Cardiac muscle cell (in vitro differentiated cells and primary cell): ENCODE data around the gene IL32. TPM values are rescaled to one million over a fixed set of nuclear protein-coding genes. Genes with fewer than 3 reads are reported as not detected.

ENCODE experiments used
- DNase-seq, 2 donors: peaks; one replicate each; pipeline versions ENCODE4 v3.0.0 to v3.0.0-alpha.2; 2010 to 2017; ENCODE audit warnings: low read depth in 1 of 2, low spot score in 1 of 2
- H3K27ac ChIP-seq: fragments of 200-600 bp; sonication (generic); 2 replicates; pipeline ENCODE4 v1.5.1; 2016
- H3K27me3 ChIP-seq: fragments of 200-600 bp; sonication (generic); 2 replicates; pipeline ENCODE4 v1.6.0; 2016; ENCODE audit warnings: control low read depth
- H3K36me3 ChIP-seq: fragments of 200-600 bp; sonication (generic); 2 replicates; pipeline ENCODE4 v1.5.1; 2016; ENCODE audit warnings: control low read depth
- H3K4me1 ChIP-seq: fragments of 200-600 bp; sonication (generic); 2 replicates; pipeline ENCODE4 v1.8.1; 2017; ENCODE audit warnings: low read depth, mild to moderate bottlenecking, mixed run types
- H3K4me3 ChIP-seq: fragments of 200-600 bp; sonication (generic); 2 replicates; pipeline ENCODE4 v1.5.1; 2016; ENCODE audit warnings: mild to moderate bottlenecking
- H3K9me3 ChIP-seq: fragments of 200-600 bp; sonication (generic); 2 replicates; pipeline ENCODE4 v1.5.1; 2017; ENCODE audit warnings: low read depth, mild to moderate bottlenecking, control low read depth
- CTCF ChIP-seq: IDR thresholded peaks from 2 replicates; pipeline ENCODE4 v1.5.1; 2012; ENCODE audit warnings: low read depth, mild to moderate bottlenecking, low read length
- polyA plus RNA-seq: library from polyadenylated mRNA; unstranded; fragments of >200 nt; fragmentation: Nextera tagmentation; extraction: Ambion mirVana; gene quantifications from 2 replicates; pipeline ENCODE4 v1.2.1, GENCODE V29; 2016
- total RNA-seq: library from RNA; depleted of rRNA; stranded (reverse); fragments of >200 nt; gene quantifications from 2 replicates; pipeline ENCODE4 v1.2.3, GENCODE V29; 2016

Gene IL32
- total and polyA plus RNA-seq, 2 experiments from 2014 or later, result 0.35 to 0.66 TPM

GRCh38 chr16:3118204-3118790 is 52.9 kb downstream of the IL32 start:
- peaks cover 7% of the 10 kb centered on the region for H3K36me3 ChIP-seq
- no peak for DNase-seq
- no peaks in the 10 kb centered on the region for H3K27me3 ChIP-seq
- no peak overlapping the region for H3K4me3 ChIP-seq
- peaks cover 4% of the 10 kb centered on the region for H3K4me1 ChIP-seq
- H3K27ac ChIP-seq, result no peak overlapping the region
- TF ChIP-seq CTCF, result no peak
- H3K9me3 ChIP-seq, result no peaks in the 10 kb centered on the region

GRCh38 chr16:3118846-3119245 is 53.4 kb downstream of the IL32 start:
- H3K9me3 ChIP-seq, result no peaks in the 10 kb centered on the region
- TF ChIP-seq CTCF, result no peak

More at GRCh38 chr16:3118846-3119245, 53.4 kb downstream of the IL32 start:
- Histone ChIP-seq H3K4me1 (peaks cover 4% of the 10 kb centered on the region), H3K27ac (no peak overlapping the region), H3K36me3 (peaks cover 7% of the 10 kb centered on the region), H3K27me3 (no peaks in the 10 kb centered on the region), H3K4me3 (no peak overlapping the region)
- no peak for DNase-seq

Other genes with a start within 250 kb of the IL32 start
- not detected in 2 replicates for gene PRSS21, start 248.4 kb upstream of the IL32 start, total RNA-seq
- not detected in 2 replicates for gene PRSS21, start 248.4 kb upstream of the IL32 start, polyA plus RNA-seq
- not detected in 2 replicates for gene ZG16B, start 235.3 kb upstream of the IL32 start, total RNA-seq
- not detected in 2 replicates for gene ZG16B, start 235.3 kb upstream of the IL32 start, polyA plus RNA-seq
- not detected in 2 replicates for gene PRSS22, start 207.5 kb upstream of the IL32 start, total RNA-seq
- not detected in 2 replicates for gene PRSS22, start 207.5 kb upstream of the IL32 start, polyA plus RNA-seq
- gene FLYWCH2, start 182.4 kb upstream of the IL32 start, total RNA-seq, result 134 and 148 TPM in 2 replicates
- gene FLYWCH2, start 182.4 kb upstream of the IL32 start, polyA plus RNA-seq, result 59.2 and 66.1 TPM in 2 replicates
- 33.2 and 58.7 TPM in 2 replicates for gene FLYWCH1, start 153.7 kb upstream of the IL32 start, total RNA-seq
- 34.7 and 41.1 TPM in 2 replicates for gene FLYWCH1, start 153.7 kb upstream of the IL32 start, polyA plus RNA-seq
- 2.6 and 3.9 TPM in 2 replicates for gene KREMEN2, start 101.4 kb upstream of the IL32 start, total RNA-seq
- 1.3 and 2.5 TPM in 2 replicates for gene KREMEN2, start 101.4 kb upstream of the IL32 start, polyA plus RNA-seq
- 3.1 and 9.9 TPM in 2 replicates for gene PAQR4, start 96.3 kb upstream of the IL32 start, total RNA-seq
- gene PAQR4, start 96.3 kb upstream of the IL32 start, polyA plus RNA-seq, result 3.9 and 11.0 TPM in 2 replicates
- gene PKMYT1, start 85.2 kb upstream of the IL32 start, total RNA-seq, result 26.2 and 28.1 TPM in 2 replicates
- gene PKMYT1, start 85.2 kb upstream of the IL32 start, polyA plus RNA-seq, result 30.6 and 36.8 TPM in 2 replicates
- gene CLDN9, start 52.7 kb upstream of the IL32 start, total RNA-seq, result 3.2 and 6.3 TPM in 2 replicates
- gene CLDN9, start 52.7 kb upstream of the IL32 start, polyA plus RNA-seq, result 8.4 and 8.5 TPM in 2 replicates
- gene CLDN6, start 47.5 kb upstream of the IL32 start, total RNA-seq, result 148 and 210 TPM in 2 replicates
- 244 and 344 TPM in 2 replicates for gene CLDN6, start 47.5 kb upstream of the IL32 start, polyA plus RNA-seq
- 115 and 122 TPM in 2 replicates for gene TNFRSF12A, start 45.3 kb upstream of the IL32 start, total RNA-seq
- gene TNFRSF12A, start 45.3 kb upstream of the IL32 start, polyA plus RNA-seq, result 106 and 142 TPM in 2 replicates
- 48.3 and 50.8 TPM in 2 replicates for gene HCFC1R1, start 41.7 kb upstream of the IL32 start, total RNA-seq
- 109 and 140 TPM in 2 replicates for gene HCFC1R1, start 41.7 kb upstream of the IL32 start, polyA plus RNA-seq
- 34.8 and 36.9 TPM in 2 replicates for gene THOC6, start 41.6 kb upstream of the IL32 start, total RNA-seq
- gene THOC6, start 41.6 kb upstream of the IL32 start, polyA plus RNA-seq, result 61.3 and 65.7 TPM in 2 replicates
- gene BICDL2, start 28.7 kb upstream of the IL32 start, total RNA-seq, result not detected in 2 replicates
- gene BICDL2, start 28.7 kb upstream of the IL32 start, polyA plus RNA-seq, result 0.19 TPM in 1 of 2 replicates, not detected in the other
- gene MMP25, start 19.1 kb upstream of the IL32 start, total RNA-seq, result 0.03 TPM in 1 of 2 replicates, not detected in the other
- gene MMP25, start 19.1 kb upstream of the IL32 start, polyA plus RNA-seq, result 4.3 and 5.8 TPM in 2 replicates
- gene ZSCAN10, start 33.7 kb downstream of the IL32 start, total RNA-seq, result 0.42 and 0.78 TPM in 2 replicates
- gene ZSCAN10, start 33.7 kb downstream of the IL32 start, polyA plus RNA-seq, result 0.74 TPM in 1 of 2 replicates, not detected in the other
- gene ZNF205, start 46.9 kb downstream of the IL32 start, total RNA-seq, result 26.7 and 37.3 TPM in 2 replicates
- 13.2 and 14.4 TPM in 2 replicates for gene ZNF205, start 46.9 kb downstream of the IL32 start, polyA plus RNA-seq
- 7.5 and 8.4 TPM in 2 replicates for gene ZNF213, start 69.4 kb downstream of the IL32 start, total RNA-seq
- gene ZNF213, start 69.4 kb downstream of the IL32 start, polyA plus RNA-seq, result 10.1 and 13.6 TPM in 2 replicates
- not detected in 2 replicates for gene OR1F1, start 122.6 kb downstream of the IL32 start, total RNA-seq
- gene OR1F1, start 122.6 kb downstream of the IL32 start, polyA plus RNA-seq, result not detected in 2 replicates
- gene ZNF200, start 169.5 kb downstream of the IL32 start, total RNA-seq, result 12.9 and 13.8 TPM in 2 replicates
- gene ZNF200, start 169.5 kb downstream of the IL32 start, polyA plus RNA-seq, result 11.0 and 11.1 TPM in 2 replicates
- gene MEFV, start 191.0 kb downstream of the IL32 start, total RNA-seq, result not detected in 2 replicates
- not detected in 2 replicates for gene MEFV, start 191.0 kb downstream of the IL32 start, polyA plus RNA-seq
- gene ZNF263, start 217.9 kb downstream of the IL32 start, total RNA-seq, result 37.3 and 45.7 TPM in 2 replicates
- 18.8 and 29.5 TPM in 2 replicates for gene ZNF263, start 217.9 kb downstream of the IL32 start, polyA plus RNA-seq
- 8.4 and 10.8 TPM in 2 replicates for gene TIGD7, start 239.8 kb downstream of the IL32 start, total RNA-seq
- gene TIGD7, start 239.8 kb downstream of the IL32 start, polyA plus RNA-seq, result 11.0 and 12.5 TPM in 2 replicates
- gene ZNF75A, start 239.9 kb downstream of the IL32 start, total RNA-seq, result 25.3 and 37.9 TPM in 2 replicates
- 43.4 and 44.1 TPM in 2 replicates for gene ZNF75A, start 239.9 kb downstream of the IL32 start, polyA plus RNA-seq